Activated CD8-positive, alpha-beta T cell treated with anti-CD3 and anti-CD28 coated beads for 36 hours (primary cell): ENCODE data around the gene RAB34. TPM values are rescaled to one million over a fixed set of nuclear protein-coding genes. Genes with fewer than 3 reads are reported as not detected.

ENCODE experiments used
- ATAC-seq: fragments of 200-7000 bp; cut with Tn5 transposase; one replicate; pipeline ENCODE4 v1.10.0; 2021; ENCODE audit warnings: mild to moderate bottlenecking, moderate library complexity
- CTCF ChIA-PET: fragments of 350-600 bp; sonication (Branson Sonifier 250); formaldehyde crosslinking; loops from one replicate; lab custom pipeline; 2021; ENCODE audit warnings: antibody characterized with exemption; lab: Charles Lee
- POLR2A ChIA-PET: fragments of 350-600 bp; sonication (Branson Sonifier 250); formaldehyde crosslinking; loops from one replicate; lab custom pipeline; 2021; ENCODE audit warnings: antibody characterized with exemption; lab: Charles Lee
- DNase-seq: peaks from one replicate; pipeline ENCODE4 v3.0.0-alpha.2; 2020
- H3K27ac Mint-ChIP-seq: one replicate; pipeline ENCODE4 v1.8.0; 2021; ENCODE audit warnings: mild to moderate bottlenecking, mixed read lengths
- H3K27me3 Mint-ChIP-seq: one replicate; pipeline ENCODE4 v1.8.0; 2021; ENCODE audit warnings: mixed read lengths
- H3K36me3 Mint-ChIP-seq: one replicate; pipeline ENCODE4 v1.8.0; 2021; ENCODE audit warnings: low read depth, mixed read lengths
- H3K4me1 Mint-ChIP-seq: one replicate; pipeline ENCODE4 v1.8.0; 2021; ENCODE audit warnings: low read depth, mixed read lengths
- H3K4me3 Mint-ChIP-seq: one replicate; pipeline ENCODE4 v1.8.0; 2021; ENCODE audit warnings: mild to moderate bottlenecking, moderate library complexity, mixed read lengths
- H3K9me3 Mint-ChIP-seq: one replicate; pipeline ENCODE4 v1.8.0; 2021; ENCODE audit warnings: mixed read lengths
- intact Hi-C: fragments of 100-400 bp; cut with micrococcal nuclease; formaldehyde crosslinking; loops from one replicate; pipeline ENCODE4 v1.10.0; 2022
- total RNA-seq, 2 experiments: library from RNA; stranded (reverse); gene quantifications; one replicate each; pipeline ENCODE4 v1.2.3, GENCODE V29; 2021
- TF ChIP-seq, protein P1 (sequence below): fragments of 200-600 bp; IDR thresholded peaks from one replicate; pipeline ENCODE4 v1.8.0; 2022; ENCODE audit warnings: antibody characterized with exemption, mild to moderate bottlenecking

RAB34 gene
- total RNA-seq, 2 experiments from 2014 or later, result 9.8 to 14.4 TPM

DNA sequence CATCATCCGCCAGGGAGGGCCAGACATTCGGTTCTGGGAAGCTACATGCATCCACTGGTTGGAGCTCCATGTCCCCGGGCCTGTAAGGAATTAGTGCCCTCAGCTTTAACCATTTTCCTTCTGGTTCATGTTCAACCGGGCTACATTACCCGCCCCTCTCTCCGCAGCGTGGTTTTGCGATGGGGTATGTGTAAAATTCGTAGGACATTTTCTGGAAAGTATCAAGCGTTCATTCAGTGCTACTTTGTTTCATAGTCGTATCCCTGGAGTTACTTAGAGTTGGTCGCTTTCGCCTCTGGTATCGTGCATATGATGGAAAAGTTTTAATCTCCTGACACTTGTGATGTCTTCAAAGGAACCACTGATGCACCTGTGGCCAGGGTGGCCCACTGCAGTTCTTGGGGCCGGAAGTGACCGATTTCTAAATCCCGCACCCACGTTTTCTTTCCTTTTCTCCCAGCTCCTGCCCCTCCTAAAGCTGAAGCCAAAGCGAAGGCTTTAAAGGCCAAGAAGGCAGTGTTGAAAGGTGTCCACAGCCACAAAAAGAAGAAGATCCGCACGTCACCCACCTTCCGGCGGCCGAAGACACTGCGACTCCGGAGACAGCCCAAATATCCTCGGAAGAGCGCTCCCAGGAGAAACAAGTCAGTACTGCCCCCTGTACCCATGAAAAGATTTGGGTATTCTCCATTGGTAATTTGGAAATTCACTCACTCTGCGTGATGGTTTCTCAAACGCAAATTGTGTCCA, 2.8 kb upstream of the RAB34 start:
- H3K4me3 Mint-ChIP-seq, result peak overlapping the region; percentile 100
- ChIA-PET CTCF (interaction anchor here (0.9 to 13.9 kb wide), 9 partner anchors 7 to 395 kb away, joined by 3 to 609 read pairs (median 4); partner anchors contain the start of genes BLTP2, PROCA1 and TRAF4), POLR2A (interaction anchor here (0.7 to 11.5 kb wide), 19 partner anchors 8 to 363 kb away, joined by 3 to 480 read pairs (median 6); partner anchors contain the start of genes BLTP2, NEK8, POLDIP2 and PROCA1)
- ATAC-seq, result no peak
- peaks cover 56% of the 10 kb centered on the region for H3K36me3 Mint-ChIP-seq
- no peaks in the 10 kb centered on the region for H3K9me3 Mint-ChIP-seq
- peaks cover 11% of the 10 kb centered on the region for H3K27me3 Mint-ChIP-seq
- TF ChIP-seq, protein P1, sequence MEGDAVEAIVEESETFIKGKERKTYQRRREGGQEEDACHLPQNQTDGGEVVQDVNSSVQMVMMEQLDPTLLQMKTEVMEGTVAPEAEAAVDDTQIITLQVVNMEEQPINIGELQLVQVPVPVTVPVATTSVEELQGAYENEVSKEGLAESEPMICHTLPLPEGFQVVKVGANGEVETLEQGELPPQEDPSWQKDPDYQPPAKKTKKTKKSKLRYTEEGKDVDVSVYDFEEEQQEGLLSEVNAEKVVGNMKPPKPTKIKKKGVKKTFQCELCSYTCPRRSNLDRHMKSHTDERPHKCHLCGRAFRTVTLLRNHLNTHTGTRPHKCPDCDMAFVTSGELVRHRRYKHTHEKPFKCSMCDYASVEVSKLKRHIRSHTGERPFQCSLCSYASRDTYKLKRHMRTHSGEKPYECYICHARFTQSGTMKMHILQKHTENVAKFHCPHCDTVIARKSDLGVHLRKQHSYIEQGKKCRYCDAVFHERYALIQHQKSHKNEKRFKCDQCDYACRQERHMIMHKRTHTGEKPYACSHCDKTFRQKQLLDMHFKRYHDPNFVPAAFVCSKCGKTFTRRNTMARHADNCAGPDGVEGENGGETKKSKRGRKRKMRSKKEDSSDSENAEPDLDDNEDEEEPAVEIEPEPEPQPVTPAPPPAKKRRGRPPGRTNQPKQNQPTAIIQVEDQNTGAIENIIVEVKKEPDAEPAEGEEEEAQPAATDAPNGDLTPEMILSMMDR, result peak; percentile 32
- H3K27ac Mint-ChIP-seq, result peak overlapping the region; percentile 99
- H3K4me1 Mint-ChIP-seq, result peaks cover 40% of the 10 kb centered on the region
- peak; percentile 58 for DNase-seq
- intact Hi-C loops, result no loop called here

DNA sequence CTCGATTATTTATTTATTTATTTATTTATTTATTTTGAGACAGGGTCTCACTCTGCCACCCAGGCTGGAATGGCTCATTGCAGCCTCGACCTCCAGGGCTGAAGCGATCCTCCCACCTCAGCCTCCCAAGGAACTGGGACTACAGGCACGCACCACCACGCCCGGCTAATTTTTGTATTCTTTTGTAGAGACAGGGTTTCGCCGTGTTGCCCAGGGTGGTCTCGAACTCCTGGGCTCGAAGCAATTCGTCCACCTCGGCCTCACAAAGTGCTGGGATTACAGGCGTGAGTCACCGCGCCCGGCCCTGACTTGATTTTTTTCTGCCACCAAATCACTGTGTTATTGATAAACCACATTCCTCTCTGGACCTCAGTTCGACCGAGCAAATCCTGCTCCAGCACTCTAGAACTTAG, 1.4 kb upstream of the RAB34 start:
- H3K4me1 Mint-ChIP-seq, result peaks cover 29% of the 10 kb centered on the region
- peaks cover 42% of the 10 kb centered on the region for H3K36me3 Mint-ChIP-seq
- ATAC-seq, result peak; percentile 0
- intact Hi-C loops, result no loop called here
- CTCF ChIA-PET, result interaction anchor here (0.9 to 1.9 kb wide), 6 partner anchors 8 to 397 kb away, joined by 3 to 11 read pairs (median 4); partner anchors contain the start of genes BLTP2, NEK8 and PROCA1
- DNase-seq, result no peak
- peak overlapping the region; percentile 100 for H3K4me3 Mint-ChIP-seq
- H3K9me3 Mint-ChIP-seq, result no peaks in the 10 kb centered on the region
- H3K27me3 Mint-ChIP-seq, result peaks cover 14% of the 10 kb centered on the region
- TF ChIP-seq, protein P1, result no peak
- POLR2A ChIA-PET, result interaction anchor here (0.6 to 11.5 kb wide), 15 partner anchors 8 to 362 kb away, joined by 3 to 480 read pairs (median 8); partner anchors contain the start of genes BLTP2, NEK8, POLDIP2 and PROCA1
- peak overlapping the region; percentile 99 for H3K27ac Mint-ChIP-seq

DNA sequence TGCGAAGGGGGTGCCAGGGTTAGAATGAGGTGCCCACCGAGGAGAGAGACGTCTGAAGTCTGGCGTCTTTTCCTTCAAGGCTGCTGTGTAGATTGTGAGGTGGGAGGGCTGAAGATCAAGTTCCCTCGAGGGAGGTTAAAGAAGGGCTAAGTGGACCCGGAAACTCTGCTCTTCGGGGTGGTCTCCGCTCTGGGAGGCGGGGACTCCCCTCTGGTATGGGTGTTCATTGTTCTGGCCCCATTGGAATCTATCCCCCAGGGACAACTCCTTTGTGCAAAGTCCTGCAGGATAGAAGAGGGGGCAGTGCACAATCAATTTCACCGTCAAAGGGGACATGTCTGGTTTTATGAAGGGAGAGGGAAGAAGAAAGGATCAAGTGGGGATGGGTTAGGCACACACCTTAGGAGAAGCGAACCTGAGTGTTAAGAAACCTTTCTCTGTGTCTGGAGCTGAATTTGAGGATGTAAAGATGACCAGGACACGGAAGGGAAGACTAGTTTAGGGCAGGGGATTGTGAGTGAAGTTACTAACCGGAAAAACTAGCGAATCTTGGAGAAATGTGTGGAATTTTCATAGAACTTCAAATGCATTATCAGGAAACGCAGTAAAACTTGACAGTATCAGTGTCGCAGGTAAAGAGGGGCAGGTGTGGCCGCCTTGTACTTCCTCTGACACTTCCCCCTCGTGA, 809 bp upstream of the RAB34 start:
- peak overlapping the region; percentile 81 for H3K27ac Mint-ChIP-seq
- CTCF ChIA-PET, result interaction anchor here (1.9 kb wide), 1 partner anchor 235 kb away, joined by 11 read pairs; no protein-coding TSS in a partner anchor
- ATAC-seq, result no peak
- POLR2A ChIA-PET, result interaction anchor here (4.1 to 11.5 kb wide), 2 partner anchors 7 to 25 kb away, joined by 31 to 480 read pairs; partner anchors contain the start of genes PROCA1 and TRAF4
- peaks cover 24% of the 10 kb centered on the region for H3K4me1 Mint-ChIP-seq
- TF ChIP-seq, protein P1, result no peak
- H3K9me3 Mint-ChIP-seq, result no peaks in the 10 kb centered on the region
- peak overlapping the region; percentile 100 for H3K4me3 Mint-ChIP-seq
- DNase-seq, result no peak
- H3K27me3 Mint-ChIP-seq, result peaks cover 14% of the 10 kb centered on the region
- intact Hi-C loops, result no loop called here
- H3K36me3 Mint-ChIP-seq, result peaks cover 37% of the 10 kb centered on the region

DNA sequence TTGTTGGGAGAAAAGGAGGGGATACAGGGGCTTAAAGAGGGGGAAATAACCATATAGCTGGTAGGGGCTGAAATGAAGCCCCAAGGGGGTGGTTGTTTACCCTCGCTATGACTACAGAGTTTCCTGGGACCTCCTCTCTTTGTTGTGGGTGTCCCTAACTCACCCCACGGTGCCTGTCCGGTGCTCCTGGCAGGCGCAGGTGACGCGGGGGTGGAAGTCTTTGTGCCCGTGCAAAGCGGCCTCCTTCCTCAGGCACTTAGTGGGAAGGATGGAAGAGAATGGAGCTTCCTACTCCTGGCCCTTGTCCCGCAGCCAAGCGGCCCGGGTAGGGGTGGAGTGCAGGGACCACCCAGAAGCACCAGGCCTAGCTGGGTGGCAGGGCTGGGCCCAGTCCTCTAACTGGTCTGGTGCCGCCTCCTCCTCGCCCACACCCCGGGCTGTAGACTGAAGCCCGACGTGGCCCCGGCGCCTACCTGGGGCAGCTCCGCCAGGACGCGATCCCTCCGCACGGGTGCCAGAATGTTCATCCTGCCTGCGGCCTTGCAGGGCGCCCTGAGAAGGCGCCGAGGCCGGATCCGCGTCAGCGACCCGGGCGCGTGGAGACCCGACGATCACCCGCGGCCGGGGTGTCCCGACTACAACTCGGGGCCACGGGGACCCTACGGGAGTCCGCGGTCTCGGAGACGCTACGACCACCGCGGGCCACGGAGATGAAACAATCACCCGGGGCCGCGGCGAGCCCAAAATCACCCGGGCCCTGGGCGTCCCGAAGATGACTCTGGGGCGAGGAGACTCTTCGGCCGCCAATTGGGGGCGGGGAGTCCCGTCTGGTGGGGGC, 709 bp downstream of the RAB34 start:
- TF ChIP-seq, protein P1, result no peak
- Mint-ChIP-seq H3K27ac (peak overlapping the region; percentile 42), H3K4me3 (peak overlapping the region; percentile 57), H3K36me3 (peaks cover 22% of the 10 kb centered on the region), H3K4me1 (peaks cover 18% of the 10 kb centered on the region), H3K27me3 (peaks cover 14% of the 10 kb centered on the region), H3K9me3 (no peaks in the 10 kb centered on the region)
- intact Hi-C loops, result no loop called here
- ATAC-seq (no peak), DNase-seq (no peak)
- ChIA-PET POLR2A (interaction anchor here (0.8 to 7.7 kb wide), 2 partner anchors 9 to 10 kb away, joined by 3 to 65 read pairs; partner anchors contain the start of genes NEK8 and TLCD1), CTCF (interaction anchor here (1.1 to 1.5 kb wide), 2 partner anchors 47 to 185 kb away, joined by 3 to 4 read pairs; no protein-coding TSS in a partner anchor)
